SK-N-SH (cell line): ENCODE data around the gene SLC2A14. TPM values are rescaled to one million over a fixed set of nuclear protein-coding genes. Genes with fewer than 3 reads are reported as not detected.
"Not testable (repeated sequence)": the region's sequence is repeated elsewhere in the genome, so short reads cannot be mapped to it uniquely, and the experiment has no call there.

Source experiments
- CTCF ChIA-PET: fragments of 300-600, 350-600 bp; formaldehyde crosslinking; extraction: SDS; loops from one replicate; lab custom pipeline; 2021; lab: Yijun Ruan, JAX
- POLR2A ChIA-PET: fragments of 350-600 bp; sonication (Branson Sonifier 250); formaldehyde crosslinking; extraction: SDS; loops from one replicate; lab custom pipeline; 2020; ENCODE audit warnings: antibody characterized with exemption, inconsistent platforms; lab: Yijun Ruan, JAX
- DNase-seq: peaks from one replicate; pipeline ENCODE4 v3.0.0; 2012
- H2AFZ ChIP-seq: fragments of 200-600 bp; sonication (generic); 2 replicates; pipeline ENCODE4 v1.8.1; 2016; ENCODE audit warnings: antibody characterized with exemption, mild to moderate bottlenecking, low read depth
- H3F3A ChIP-seq: fragments of 200-600 bp; sonication (generic); replicated peaks from 2 replicates; pipeline ENCODE3; 2016; ENCODE audit warnings: antibody characterized with exemption, mild to moderate bottlenecking; ENCODE audit not compliant: insufficient read depth
- H3K27ac ChIP-seq, 2 experiments: fragments of 200-500 bp in 1 of 2; fragments of 200-600 bp in 1 of 2; sonication (Bioruptor generic) in 1 of 2; sonication (generic), shearing (Covaris generic) in 1 of 2; 2 replicates each; pipeline versions ENCODE4 v1.5.1 to v1.6.1; 2014 to 2016; ENCODE audit warnings: low read depth in 2 of 2, inconsistent platforms in 1 of 2, low read length in 1 of 2, mild to moderate bottlenecking in 1 of 2, mixed read lengths in 1 of 2
- H3K27me3 ChIP-seq: fragments of 200-600 bp; sonication (generic), shearing (Covaris generic); 2 replicates; pipeline ENCODE4 v1.6.1; 2016; ENCODE audit warnings: mixed run types; ENCODE audit not compliant: insufficient read depth
- H3K36me3 ChIP-seq, 2 experiments: fragments of 200-500 bp in 1 of 2; fragments of 200-600 bp in 1 of 2; sonication (Bioruptor generic) in 1 of 2; sonication (generic) in 1 of 2; replicated peaks in 1 of 2; 2 replicates each; pipeline versions ENCODE3 to v1.5.1; 2014 to 2016; ENCODE audit warnings: low read length in 1 of 2, mild to moderate bottlenecking in 1 of 2; ENCODE audit not compliant: insufficient read depth in 2 of 2, control insufficient read depth in 1 of 2
- H3K4me1 ChIP-seq, 2 experiments: fragments of 200-500 bp in 1 of 2; fragments of 200-600 bp in 1 of 2; sonication (Bioruptor generic) in 1 of 2; sonication (generic), shearing (Covaris generic) in 1 of 2; 2 replicates each; pipeline versions ENCODE4 v1.5.1 to v1.6.1; 2014 to 2016; ENCODE audit warnings: low read depth in 1 of 2, low read length in 1 of 2, mixed run types in 1 of 2; ENCODE audit not compliant: insufficient read depth in 2 of 2, control insufficient read depth in 1 of 2
- H3K4me2 ChIP-seq: fragments of 200-600 bp; sonication (generic), shearing (Covaris generic); 2 replicates; pipeline ENCODE4 v1.6.1; 2017; ENCODE audit warnings: mixed run types
- H3K4me3 ChIP-seq, 2 experiments: fragments of 200-500 bp in 1 of 2; fragments of 200-600 bp in 1 of 2; sonication (Bioruptor generic) in 1 of 2; sonication (generic), shearing (Covaris generic) in 1 of 2; 2 replicates each; pipeline versions ENCODE4 v1.5.1 to v1.8.1; 2014 to 2016; ENCODE audit warnings: low read depth in 2 of 2, inconsistent platforms in 1 of 2, low read length in 1 of 2, mild to moderate bottlenecking in 1 of 2, mixed read lengths in 1 of 2, moderate library complexity in 1 of 2
- H3K79me2 ChIP-seq: fragments of 200-600 bp; sonication (generic); 2 replicates; pipeline ENCODE4 v1.8.1; 2017; ENCODE audit warnings: mild to moderate bottlenecking; ENCODE audit not compliant: insufficient read depth
- H3K9ac ChIP-seq: fragments of 200-600 bp; sonication (generic); 2 replicates; pipeline ENCODE4 v1.6.1; 2017; ENCODE audit warnings: mixed run types
- H3K9me2 ChIP-seq: fragments of 200-600 bp; sonication (generic); 2 replicates; pipeline ENCODE4 v1.6.1; 2017; ENCODE audit warnings: mixed run types
- H3K9me3 ChIP-seq: fragments of 200-600 bp; sonication (generic); 2 replicates; pipeline ENCODE4 v1.6.1; 2017; ENCODE audit warnings: mixed run types, mild to moderate bottlenecking, moderate library complexity
- H4K20me1 ChIP-seq: fragments of 200-600 bp; sonication (generic); 2 replicates; pipeline ENCODE4 v1.6.1; 2017; ENCODE audit warnings: mild to moderate bottlenecking, mixed run types; ENCODE audit not compliant: insufficient read depth
- EP300 ChIP-seq, 2 experiments: IDR thresholded peaks; 2 replicates each; pipeline versions ENCODE4 v1.4.0 to v1.6.1; 2012; ENCODE audit warnings: borderline replicate concordance in 1 of 2, low read depth in 1 of 2, low read length in 1 of 2
- FOXJ3 ChIP-seq: sonication (generic); formaldehyde crosslinking; IDR thresholded peaks from 2 replicates; pipeline ENCODE4 v1.5.1; 2020; ENCODE audit warnings: mild to moderate bottlenecking, missing genetic modification reagents
- FOXM1 ChIP-seq: IDR thresholded peaks from 2 replicates; pipeline ENCODE4 v1.4.0; 2012; ENCODE audit warnings: low read depth, mild to moderate bottlenecking
- GATA2 ChIP-seq: sonication (generic); formaldehyde crosslinking; IDR thresholded peaks from 2 replicates; pipeline ENCODE4 v1.5.0; 2020; ENCODE audit warnings: mild to moderate bottlenecking, missing genetic modification reagents
- JUND ChIP-seq: IDR thresholded peaks from 2 replicates; pipeline ENCODE4 v1.4.0; 2012
- MEF2A ChIP-seq: IDR thresholded peaks from 2 replicates; pipeline ENCODE4 v1.4.0; 2012; ENCODE audit warnings: low read depth, borderline replicate concordance
- NFIC ChIP-seq: IDR thresholded peaks from 2 replicates; pipeline ENCODE4 v1.4.0; 2012; ENCODE audit warnings: borderline replicate concordance
- POLR2AphosphoS5 ChIP-seq: IDR thresholded peaks from 2 replicates; pipeline ENCODE4 v1.6.1; 2012; ENCODE audit warnings: low read depth, low read length
- RAD21 ChIP-seq: IDR thresholded peaks from 2 replicates; pipeline ENCODE4 v1.6.1; 2012; ENCODE audit warnings: mild to moderate bottlenecking, low read length
- RFX5 ChIP-seq: IDR thresholded peaks from 2 replicates; pipeline ENCODE4 v1.6.1; 2012; ENCODE audit warnings: mild to moderate bottlenecking, improper control_type of control experiment, low read length
- RXRA ChIP-seq: IDR thresholded peaks from 2 replicates; pipeline ENCODE4 v1.4.0; 2012; ENCODE audit warnings: low read depth, mild to moderate bottlenecking, borderline replicate concordance
- WGBS: methylation state at CpG from one replicate; pipeline ENCODE4 v1.1.6; 2017; ENCODE audit warnings: low lambda C conversion rate; 5-methylcytosine and 5-hydroxymethylcytosine counted together
- polyA plus RNA-seq, 3 experiments: library from polyadenylated mRNA; depleted of rRNA; stranded (reverse); fragments of >200 nt; gene quantifications; 2 replicates each; pipeline ENCODE4 v1.2.3, GENCODE V29; 2012
- TF ChIP-seq, protein P1 (sequence below): fragments of 150-350 bp; IDR thresholded peaks from 2 replicates; pipeline ENCODE4 v1.6.1; 2017; ENCODE audit warnings: antibody characterized with exemption, low read length, low read depth, borderline replicate concordance
- TF ChIP-seq, protein P2 (sequence below): IDR thresholded peaks from 2 replicates; pipeline ENCODE4 v1.6.1; 2012; ENCODE audit warnings: mild to moderate bottlenecking, low read depth, low read length, moderate library complexity
- TF ChIP-seq, protein P3 (sequence below): fragments of 200-600 bp; sonication (generic); IDR thresholded peaks from 2 replicates; pipeline ENCODE4 v1.6.1; 2017; ENCODE audit warnings: antibody characterized with exemption, mild to moderate bottlenecking, moderate library complexity
- TF ChIP-seq, protein P4 (sequence below): IDR thresholded peaks from 2 replicates; pipeline ENCODE4 v1.4.0; 2012; ENCODE audit warnings: low read depth, borderline replicate concordance
- TF ChIP-seq, protein P5 (sequence below): IDR thresholded peaks from 2 replicates; pipeline ENCODE4 v1.4.0; 2012; ENCODE audit warnings: low read depth, borderline replicate concordance

The SLC2A14 gene
- polyA plus RNA-seq, 1 of the 3 experiments (the other 2 are of a cell fraction), result 0.39 TPM

DNA sequence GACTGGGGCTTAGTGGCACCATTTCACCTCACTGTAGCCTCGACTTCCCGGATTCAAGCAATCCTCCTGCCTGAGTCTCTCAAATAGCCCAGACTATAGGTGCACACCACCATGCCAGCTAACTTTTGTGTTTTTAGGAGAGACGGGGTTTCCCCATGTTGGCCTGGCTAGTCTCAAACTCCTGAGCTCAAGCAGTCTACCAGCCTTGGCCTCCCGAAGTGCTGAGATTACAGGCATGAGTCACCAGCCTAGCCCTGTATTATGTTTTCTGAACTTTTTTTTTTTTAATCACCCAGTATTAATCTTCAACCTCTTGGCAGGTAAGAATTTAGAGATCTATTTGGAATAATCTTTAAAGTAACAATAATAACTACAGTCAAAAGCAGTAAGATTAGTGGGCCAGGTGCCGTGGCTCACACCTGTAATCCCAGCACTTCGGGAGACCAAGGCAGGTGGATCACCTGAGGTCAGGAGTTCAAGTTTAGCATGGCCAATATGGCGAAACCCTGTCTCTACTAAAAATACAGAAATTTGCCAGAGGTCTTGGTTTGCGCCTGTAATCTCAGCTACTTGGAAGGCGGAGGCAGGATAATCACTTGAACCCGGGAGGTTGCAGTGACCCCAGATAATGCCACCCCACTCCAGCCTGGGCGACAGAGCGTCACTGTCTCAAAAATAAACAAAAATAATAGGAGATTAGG lies 74.9 kb downstream of the SLC2A14 start:
- no peak overlapping the region for H3K4me3 ChIP-seq
- POLR2A ChIA-PET, result no interaction called here
- H3K79me2 ChIP-seq, result no peaks in the 10 kb centered on the region
- H4K20me1 ChIP-seq, result no peaks in the 10 kb centered on the region
- no peak overlapping the region for H3K27ac ChIP-seq
- H3K9ac ChIP-seq, result no peak overlapping the region
- H3K4me2 ChIP-seq, result no peak overlapping the region
- CTCF ChIA-PET, result interaction anchor here (1.7 kb wide), 1 partner anchor 9 kb away, joined by 7 read pairs; no protein-coding TSS in a partner anchor
- DNase-seq, result no peak
- TF ChIP-seq POLR2AphosphoS5, result no peak
- TF ChIP-seq, protein P1, sequence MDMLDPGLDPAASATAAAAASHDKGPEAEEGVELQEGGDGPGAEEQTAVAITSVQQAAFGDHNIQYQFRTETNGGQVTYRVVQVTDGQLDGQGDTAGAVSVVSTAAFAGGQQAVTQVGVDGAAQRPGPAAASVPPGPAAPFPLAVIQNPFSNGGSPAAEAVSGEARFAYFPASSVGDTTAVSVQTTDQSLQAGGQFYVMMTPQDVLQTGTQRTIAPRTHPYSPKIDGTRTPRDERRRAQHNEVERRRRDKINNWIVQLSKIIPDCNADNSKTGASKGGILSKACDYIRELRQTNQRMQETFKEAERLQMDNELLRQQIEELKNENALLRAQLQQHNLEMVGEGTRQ, result no peak
- TF ChIP-seq, protein P2, sequence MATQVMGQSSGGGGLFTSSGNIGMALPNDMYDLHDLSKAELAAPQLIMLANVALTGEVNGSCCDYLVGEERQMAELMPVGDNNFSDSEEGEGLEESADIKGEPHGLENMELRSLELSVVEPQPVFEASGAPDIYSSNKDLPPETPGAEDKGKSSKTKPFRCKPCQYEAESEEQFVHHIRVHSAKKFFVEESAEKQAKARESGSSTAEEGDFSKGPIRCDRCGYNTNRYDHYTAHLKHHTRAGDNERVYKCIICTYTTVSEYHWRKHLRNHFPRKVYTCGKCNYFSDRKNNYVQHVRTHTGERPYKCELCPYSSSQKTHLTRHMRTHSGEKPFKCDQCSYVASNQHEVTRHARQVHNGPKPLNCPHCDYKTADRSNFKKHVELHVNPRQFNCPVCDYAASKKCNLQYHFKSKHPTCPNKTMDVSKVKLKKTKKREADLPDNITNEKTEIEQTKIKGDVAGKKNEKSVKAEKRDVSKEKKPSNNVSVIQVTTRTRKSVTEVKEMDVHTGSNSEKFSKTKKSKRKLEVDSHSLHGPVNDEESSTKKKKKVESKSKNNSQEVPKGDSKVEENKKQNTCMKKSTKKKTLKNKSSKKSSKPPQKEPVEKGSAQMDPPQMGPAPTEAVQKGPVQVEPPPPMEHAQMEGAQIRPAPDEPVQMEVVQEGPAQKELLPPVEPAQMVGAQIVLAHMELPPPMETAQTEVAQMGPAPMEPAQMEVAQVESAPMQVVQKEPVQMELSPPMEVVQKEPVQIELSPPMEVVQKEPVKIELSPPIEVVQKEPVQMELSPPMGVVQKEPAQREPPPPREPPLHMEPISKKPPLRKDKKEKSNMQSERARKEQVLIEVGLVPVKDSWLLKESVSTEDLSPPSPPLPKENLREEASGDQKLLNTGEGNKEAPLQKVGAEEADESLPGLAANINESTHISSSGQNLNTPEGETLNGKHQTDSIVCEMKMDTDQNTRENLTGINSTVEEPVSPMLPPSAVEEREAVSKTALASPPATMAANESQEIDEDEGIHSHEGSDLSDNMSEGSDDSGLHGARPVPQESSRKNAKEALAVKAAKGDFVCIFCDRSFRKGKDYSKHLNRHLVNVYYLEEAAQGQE, result no peak
- TF ChIP-seq, protein P3, sequence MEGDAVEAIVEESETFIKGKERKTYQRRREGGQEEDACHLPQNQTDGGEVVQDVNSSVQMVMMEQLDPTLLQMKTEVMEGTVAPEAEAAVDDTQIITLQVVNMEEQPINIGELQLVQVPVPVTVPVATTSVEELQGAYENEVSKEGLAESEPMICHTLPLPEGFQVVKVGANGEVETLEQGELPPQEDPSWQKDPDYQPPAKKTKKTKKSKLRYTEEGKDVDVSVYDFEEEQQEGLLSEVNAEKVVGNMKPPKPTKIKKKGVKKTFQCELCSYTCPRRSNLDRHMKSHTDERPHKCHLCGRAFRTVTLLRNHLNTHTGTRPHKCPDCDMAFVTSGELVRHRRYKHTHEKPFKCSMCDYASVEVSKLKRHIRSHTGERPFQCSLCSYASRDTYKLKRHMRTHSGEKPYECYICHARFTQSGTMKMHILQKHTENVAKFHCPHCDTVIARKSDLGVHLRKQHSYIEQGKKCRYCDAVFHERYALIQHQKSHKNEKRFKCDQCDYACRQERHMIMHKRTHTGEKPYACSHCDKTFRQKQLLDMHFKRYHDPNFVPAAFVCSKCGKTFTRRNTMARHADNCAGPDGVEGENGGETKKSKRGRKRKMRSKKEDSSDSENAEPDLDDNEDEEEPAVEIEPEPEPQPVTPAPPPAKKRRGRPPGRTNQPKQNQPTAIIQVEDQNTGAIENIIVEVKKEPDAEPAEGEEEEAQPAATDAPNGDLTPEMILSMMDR, result no peak
- TF ChIP-seq JUND, result no peak
- TF ChIP-seq FOXM1, result no peak
- no peak for TF ChIP-seq RFX5
- TF ChIP-seq, protein P4, sequence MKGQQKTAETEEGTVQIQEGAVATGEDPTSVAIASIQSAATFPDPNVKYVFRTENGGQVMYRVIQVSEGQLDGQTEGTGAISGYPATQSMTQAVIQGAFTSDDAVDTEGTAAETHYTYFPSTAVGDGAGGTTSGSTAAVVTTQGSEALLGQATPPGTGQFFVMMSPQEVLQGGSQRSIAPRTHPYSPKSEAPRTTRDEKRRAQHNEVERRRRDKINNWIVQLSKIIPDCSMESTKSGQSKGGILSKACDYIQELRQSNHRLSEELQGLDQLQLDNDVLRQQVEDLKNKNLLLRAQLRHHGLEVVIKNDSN, result no peak
- TF ChIP-seq RXRA, result no peak
- no peak for TF ChIP-seq EP300 (IDR thresholded peaks at IDR 0.05; ENCODE audit: borderline replicate concordance in 1 of 2, low read depth in 1 of 2, low read length in 1 of 2)
- no peak for TF ChIP-seq FOXJ3
- TF ChIP-seq NFIC, result no peak
- TF ChIP-seq GATA2, result no peak
- TF ChIP-seq RAD21, result no peak
- no peak for TF ChIP-seq MEF2A
- TF ChIP-seq, protein P5, sequence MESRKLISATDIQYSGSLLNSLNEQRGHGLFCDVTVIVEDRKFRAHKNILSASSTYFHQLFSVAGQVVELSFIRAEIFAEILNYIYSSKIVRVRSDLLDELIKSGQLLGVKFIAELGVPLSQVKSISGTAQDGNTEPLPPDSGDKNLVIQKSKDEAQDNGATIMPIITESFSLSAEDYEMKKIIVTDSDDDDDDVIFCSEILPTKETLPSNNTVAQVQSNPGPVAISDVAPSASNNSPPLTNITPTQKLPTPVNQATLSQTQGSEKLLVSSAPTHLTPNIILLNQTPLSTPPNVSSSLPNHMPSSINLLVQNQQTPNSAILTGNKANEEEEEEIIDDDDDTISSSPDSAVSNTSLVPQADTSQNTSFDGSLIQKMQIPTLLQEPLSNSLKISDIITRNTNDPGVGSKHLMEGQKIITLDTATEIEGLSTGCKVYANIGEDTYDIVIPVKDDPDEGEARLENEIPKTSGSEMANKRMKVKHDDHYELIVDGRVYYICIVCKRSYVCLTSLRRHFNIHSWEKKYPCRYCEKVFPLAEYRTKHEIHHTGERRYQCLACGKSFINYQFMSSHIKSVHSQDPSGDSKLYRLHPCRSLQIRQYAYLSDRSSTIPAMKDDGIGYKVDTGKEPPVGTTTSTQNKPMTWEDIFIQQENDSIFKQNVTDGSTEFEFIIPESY, result no peak
- 19% methylated on average over 12 of the region's 12 CpGs for whole genome bisulfite sequencing
- H3F3A ChIP-seq, result no peaks in the 10 kb centered on the region
- H2AFZ ChIP-seq, result no peak overlapping the region
- H3K4me1 ChIP-seq, result no peaks in the 10 kb centered on the region
- peaks cover 8% of the 10 kb centered on the region; the same call in 1 of the 2 replicates for H3K27me3 ChIP-seq
- H3K36me3 ChIP-seq, result no peaks in the 10 kb centered on the region
- no peaks in the 10 kb centered on the region for H3K9me2 ChIP-seq
- no peaks in the 10 kb centered on the region for H3K9me3 ChIP-seq

DNA sequence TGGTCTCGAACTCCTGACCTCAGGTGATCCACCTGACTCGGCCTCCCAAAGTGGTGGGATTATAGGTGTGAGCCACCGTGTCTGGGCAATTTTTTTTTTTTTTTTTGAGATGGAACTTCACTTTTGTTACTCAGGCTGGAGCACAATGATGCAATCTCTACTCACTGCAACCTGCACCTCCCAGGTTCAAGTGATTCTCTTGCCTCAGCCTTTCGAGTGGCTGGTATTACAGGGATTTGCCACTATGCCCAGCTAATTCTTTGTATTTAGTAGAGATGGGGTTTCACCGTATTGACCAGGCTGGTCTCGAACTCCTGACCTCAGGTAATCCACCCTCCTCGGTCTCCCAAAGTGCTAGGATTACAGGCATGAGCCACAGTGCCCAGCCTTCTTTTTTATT lies 75.4 kb downstream of the SLC2A14 start:
- H3K4me3 ChIP-seq, H3K79me2 ChIP-seq, POLR2A ChIA-PET, H3K4me2 ChIP-seq, H4K20me1 ChIP-seq, H3K36me3 ChIP-seq, H3K9ac ChIP-seq, H3K4me1 ChIP-seq, H3K9me3 ChIP-seq, H3K27me3 ChIP-seq, H3K27ac ChIP-seq, H3K9me2 ChIP-seq, H2AFZ ChIP-seq, H3F3A ChIP-seq, DNase-seq: not testable (repeated sequence)
- 16% methylated on average over 7 of the region's 7 CpGs for WGBS
- CTCF ChIA-PET, result interaction anchor here (1.7 kb wide), 1 partner anchor 9 kb away, joined by 7 read pairs; no protein-coding TSS in a partner anchor
